OCI-LY1 (cell line): Measurements from ENCODE around the gene ERICH6.

ENCODE experiments used
- H2AFZ ChIP-seq: fragments of 200-600 bp; sonication (generic), shearing (Covaris generic); 2 replicates; pipeline ENCODE4 v1.6.0; 2014; ENCODE audit warnings: antibody characterized with exemption, mild to moderate bottlenecking, low read length
- H3F3A ChIP-seq: fragments of 200-600 bp; sonication (generic), shearing (Covaris generic); 2 replicates; pipeline ENCODE4 v1.6.0; 2014; ENCODE audit warnings: mild to moderate bottlenecking, antibody characterized with exemption, low read length, moderate library complexity; ENCODE audit not compliant: insufficient read depth
- H3K27ac ChIP-seq: fragments of 200-600 bp; sonication (generic); 2 replicates; pipeline ENCODE4 v1.5.1; 2014; ENCODE audit warnings: low read length, mixed run types, mild to moderate bottlenecking, low read depth; ENCODE audit not compliant: poor library complexity, severe bottlenecking
- H3K27me3 ChIP-seq: fragments of 200-600 bp; sonication (generic); 2 replicates; pipeline ENCODE4 v1.6.0; 2014; ENCODE audit warnings: antibody characterized with exemption, mild to moderate bottlenecking, low read length, moderate library complexity; ENCODE audit not compliant: insufficient read depth
- H3K36me3 ChIP-seq: fragments of 200-600 bp; sonication (generic); 2 replicates; pipeline ENCODE4 v1.6.1; 2014; ENCODE audit warnings: mild to moderate bottlenecking, antibody characterized with exemption, low read length, moderate library complexity, mixed read lengths; ENCODE audit not compliant: insufficient read depth
- H3K4me1 ChIP-seq: fragments of 200-600 bp; sonication (generic); 2 replicates; pipeline ENCODE4 v1.5.1; 2014; ENCODE audit warnings: mild to moderate bottlenecking, low read length, moderate library complexity; ENCODE audit not compliant: insufficient read depth, severe bottlenecking
- H3K4me2 ChIP-seq: fragments of 200-600 bp; sonication (generic), shearing (Covaris generic); 2 replicates; pipeline ENCODE4 v1.6.1; 2014; ENCODE audit warnings: low read length
- H3K4me3 ChIP-seq: fragments of 200-600 bp; sonication (generic); 2 replicates; pipeline ENCODE4 v1.5.1; 2014; ENCODE audit warnings: low read length, low read depth, mild to moderate bottlenecking, mixed read lengths; ENCODE audit not compliant: poor library complexity, severe bottlenecking
- H3K79me2 ChIP-seq: fragments of 200-600 bp; shearing (Covaris generic); 2 replicates; pipeline ENCODE4 v1.6.1; 2016; ENCODE audit warnings: mixed run types, low read length, mixed read lengths; ENCODE audit not compliant: insufficient read depth
- H3K9ac ChIP-seq: fragments of 200-600 bp; sonication (generic), shearing (Covaris generic); 2 replicates; pipeline ENCODE4 v1.6.1; 2014; ENCODE audit warnings: mild to moderate bottlenecking, low read length, mixed read lengths
- H3K9me2 ChIP-seq: fragments of 200-600 bp; sonication (generic), shearing (Covaris generic); 2 replicates; pipeline ENCODE4 v1.6.1; 2014; ENCODE audit warnings: low read depth, mild to moderate bottlenecking, low read length, mixed read lengths
- H3K9me3 ChIP-seq: fragments of 200-600 bp; shearing (Covaris generic); 2 replicates; pipeline ENCODE4 v1.6.1; 2014; ENCODE audit warnings: low read length, mixed read lengths
- H4K20me1 ChIP-seq: fragments of 200-600 bp; sonication (generic), shearing (Covaris generic); 2 replicates; pipeline ENCODE4 v1.6.0; 2016; ENCODE audit warnings: mild to moderate bottlenecking, low read length; ENCODE audit not compliant: insufficient read depth
- CTCF ChIP-seq: fragments of 200-600 bp; sonication (generic), shearing (Covaris generic); IDR thresholded peaks from 2 replicates; pipeline ENCODE4 v1.5.1; 2017; ENCODE audit warnings: mild to moderate bottlenecking, antibody characterized with exemption, low read length, moderate library complexity, mixed read lengths
- EZH2 ChIP-seq: fragments of 200-600 bp; sonication (generic), shearing (Covaris generic); IDR thresholded peaks from 2 replicates; pipeline ENCODE4 v1.8.0; 2017; ENCODE audit warnings: borderline replicate concordance, mixed run types, mild to moderate bottlenecking, antibody characterized with exemption, low read length, moderate library complexity, mixed read lengths

Gene ERICH6

GRCh38 chr3:150662410-150663200, 41.1 kb downstream of the ERICH6 start:
- no peak overlapping the region for H3K4me2 ChIP-seq
- TF ChIP-seq EZH2 (no peak), CTCF (no peak)

GRCh38 chr3:150656316-150656715, 47.4 kb downstream of the ERICH6 start:
- Histone ChIP-seq H3K4me3 (no peak overlapping the region), H3K4me1 (no peaks in the 10 kb centered on the region), H3K9me2 (no peaks in the 10 kb centered on the region), H3K9ac (no peak overlapping the region), H3K79me2 (no peaks in the 10 kb centered on the region), H3K27ac (no peak overlapping the region), H2AFZ (no peak overlapping the region), H3F3A (no peaks in the 10 kb centered on the region), H3K27me3 (no peaks in the 10 kb centered on the region), H3K9me3 (no peaks in the 10 kb centered on the region), H4K20me1 (no peaks in the 10 kb centered on the region), H3K36me3 (no peaks in the 10 kb centered on the region), H3K4me2 (no peak overlapping the region)
- TF ChIP-seq CTCF (no peak), EZH2 (no peak)

More at GRCh38 chr3:150662410-150663200, 41.1 kb downstream of the ERICH6 start:
- H3K27ac ChIP-seq: no peak overlapping the region
- no peaks in the 10 kb centered on the region for H3K9me3 ChIP-seq
- H4K20me1 ChIP-seq: no peaks in the 10 kb centered on the region
- H3K9ac ChIP-seq: no peak overlapping the region
- H3F3A ChIP-seq: no peaks in the 10 kb centered on the region
- 0 out of 2 replicates have a peak, but pooled peaks cover 4% of the 10 kb centered on the region for H3K27me3 ChIP-seq
- no peaks in the 10 kb centered on the region for H3K4me1 ChIP-seq
- no peaks in the 10 kb centered on the region for H3K36me3 ChIP-seq
- no peaks in the 10 kb centered on the region for H3K79me2 ChIP-seq
- H2AFZ ChIP-seq: no peak overlapping the region
- H3K4me3 ChIP-seq: no peak overlapping the region
- H3K9me2 ChIP-seq: no peaks in the 10 kb centered on the region

- no peaks in the 10 kb centered on the region for H3K9me2 ChIP-seq
- no peak overlapping the region for H3K4me2 ChIP-seq
- no peaks in the 10 kb centered on the region for H3F3A ChIP-seq
- no peaks in the 10 kb centered on the region for H3K9me3 ChIP-seq
- no peak overlapping the region for H3K9ac ChIP-seq
- no peak overlapping the region for H3K27ac ChIP-seq
- H3K4me1 ChIP-seq: no peaks in the 10 kb centered on the region
- no peaks in the 10 kb centered on the region for H3K79me2 ChIP-seq
- no peaks in the 10 kb centered on the region for H3K36me3 ChIP-seq
- H3K4me3 ChIP-seq: no peak overlapping the region
- no peak for TF ChIP-seq EZH2
- TF ChIP-seq CTCF: no peak
- H3K27me3 ChIP-seq: no peaks in the 10 kb centered on the region
- no peak overlapping the region for H2AFZ ChIP-seq
- no peaks in the 10 kb centered on the region for H4K20me1 ChIP-seq
These were observed 50.6 kb downstream of the ERICH6 start for GRCh38 chr3:150653110-150653561.
